ENCODE measurements around the gene ADARB2.
A peak's percentile ranks its signal among the peaks of the same experiment; 100 is the strongest.

ADARB2 gene

DNA sequence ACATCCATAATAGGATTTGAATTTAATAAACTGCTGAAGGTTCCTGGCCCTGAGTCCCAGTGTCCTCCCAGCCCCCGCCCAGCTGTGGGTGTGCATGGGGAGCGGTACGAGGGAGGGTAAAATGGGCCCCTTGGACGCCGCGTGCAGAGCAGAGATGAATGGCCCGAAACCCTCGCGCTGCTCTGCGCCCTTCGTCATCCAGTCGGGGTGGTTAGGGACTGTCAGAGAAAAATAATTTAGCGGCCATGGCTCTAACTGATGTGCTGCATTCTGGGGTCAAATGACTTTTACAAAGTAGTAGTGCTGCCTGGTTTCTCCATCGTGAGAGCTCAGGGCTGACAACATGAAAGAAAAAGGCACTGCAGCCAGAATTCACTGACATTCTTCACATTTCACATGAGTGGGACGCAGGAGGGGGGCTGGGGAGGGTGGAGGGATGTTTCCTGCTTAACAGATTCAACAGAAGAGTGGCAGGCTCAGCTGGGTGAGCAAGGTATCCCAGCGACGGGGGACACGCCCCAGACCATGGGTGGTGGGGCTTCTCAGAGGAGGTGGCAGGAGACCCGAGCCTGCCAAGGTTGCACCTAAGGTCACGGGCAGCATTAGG, 376.7 kb downstream of the ADARB2 start:
- no peak overlapping the region for H3K4me3 ChIP-seq (ENCODE audit: low read depth, low read length)
- DNase-seq (ENCODE audit: low read depth), result no peak
- no peak for TF ChIP-seq CTCF (IDR thresholded peaks at IDR 0.05; ENCODE audit: low read depth, low read length, missing control alignments)

GRCh38 chr10:1360011-1360557, 377.2 kb downstream of the ADARB2 start:
- H3K4me3 ChIP-seq (ENCODE audit: low read depth, low read length), result no peak overlapping the region
- DNase-seq (ENCODE audit: low read depth), result no peak
- TF ChIP-seq CTCF (IDR thresholded peaks at IDR 0.05; ENCODE audit: low read depth, low read length, missing control alignments), result peak; percentile 44

DNA sequence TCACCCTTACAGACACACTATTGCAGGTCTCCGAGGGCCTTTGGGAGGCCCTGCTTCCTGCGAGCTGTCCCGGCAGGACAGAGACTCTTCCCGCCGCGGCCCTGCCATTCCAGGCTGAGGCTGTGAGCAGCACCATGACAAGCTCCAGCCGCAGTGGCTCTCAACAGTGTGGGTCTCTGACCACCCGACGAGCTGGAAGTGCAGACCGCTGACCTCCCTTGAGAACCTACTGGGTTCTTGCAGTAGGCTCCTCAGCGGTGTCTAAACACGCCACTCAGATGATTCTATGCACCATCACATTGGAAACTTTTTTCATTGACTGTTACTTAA, 377.7 kb downstream of the ADARB2 start:
- no peak for TF ChIP-seq CTCF (IDR thresholded peaks at IDR 0.05; ENCODE audit: low read depth, low read length, missing control alignments)
- DNase-seq (ENCODE audit: low read depth), result no peak
- no peak overlapping the region for H3K4me3 ChIP-seq (ENCODE audit: low read depth, low read length)

- H3K4me3 ChIP-seq (ENCODE audit: low read depth, low read length), result no peak overlapping the region
- no peak for DNase-seq (ENCODE audit: low read depth)
- no peak for TF ChIP-seq CTCF (IDR thresholded peaks at IDR 0.05; ENCODE audit: low read depth, low read length, missing control alignments)
Measured at GRCh38 chr10:1358860-1359625, 378.3 kb downstream of the ADARB2 start.

DNA sequence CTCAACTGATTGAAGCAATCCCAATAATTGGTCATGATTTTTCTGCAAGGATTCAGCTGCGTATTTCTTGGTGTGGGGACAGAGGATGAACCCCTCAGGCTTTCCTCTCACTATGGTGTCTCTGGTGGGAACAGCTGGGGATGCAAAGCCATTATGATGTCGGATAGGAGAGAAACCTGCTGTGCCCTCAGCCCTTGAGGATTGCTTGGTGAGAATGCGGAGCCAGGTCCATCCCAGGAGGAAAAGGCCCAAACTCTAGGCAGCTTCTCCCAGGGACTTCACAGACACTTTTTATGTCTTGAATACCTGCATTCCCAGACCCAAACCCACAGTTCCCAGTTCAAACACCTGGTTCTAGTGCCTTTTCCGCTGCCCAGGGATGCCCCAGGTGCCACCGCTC, 379.2 kb downstream of the ADARB2 start:
- H3K4me3 ChIP-seq (ENCODE audit: low read depth, low read length), result no peak overlapping the region
- no peak for DNase-seq (ENCODE audit: low read depth)
- TF ChIP-seq CTCF (IDR thresholded peaks at IDR 0.05; ENCODE audit: low read depth, low read length, missing control alignments), result no peak

DNA sequence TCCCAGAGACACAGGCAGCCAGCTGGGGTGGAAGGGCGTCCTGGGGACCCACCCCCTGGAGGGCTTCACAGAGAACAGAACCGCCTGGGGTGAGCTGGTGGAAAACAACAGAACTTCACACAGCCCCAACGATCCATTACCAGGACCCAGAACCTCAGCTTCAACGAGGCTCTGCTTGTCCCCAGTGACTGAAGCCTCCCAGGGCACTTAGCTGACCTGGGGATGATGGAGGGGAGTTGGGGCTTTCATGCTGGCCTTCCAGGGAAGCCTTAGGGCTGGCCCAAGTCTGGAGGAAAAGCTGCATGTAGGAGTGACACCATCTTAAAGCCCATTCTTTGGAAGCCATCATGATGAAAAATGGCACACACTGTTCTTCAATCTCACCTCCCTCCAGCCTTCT, 381.0 kb downstream of the ADARB2 start:
- DNase-seq (ENCODE audit: low read depth), result no peak
- no peak for TF ChIP-seq CTCF (IDR thresholded peaks at IDR 0.05; ENCODE audit: low read depth, low read length, missing control alignments)
- H3K4me3 ChIP-seq (ENCODE audit: low read depth, low read length), result no peak overlapping the region

Measured in GM12864 (cell line).